WTC11 (cell line): ENCODE results near the gene RNF222. TPM values are rescaled to one million over a fixed set of nuclear protein-coding genes. Genes with fewer than 3 reads are reported as not detected.

Source experiments
- ATAC-seq: fragments of 200-7000 bp; cut with Tn5 transposase; 2 replicates; pipeline ENCODE4 v1.10.0; 2021; ENCODE audit warnings: mild to moderate bottlenecking, moderate library complexity
- CTCF ChIA-PET: fragments of 300-600 bp; sonication (Branson Sonifier 250); formaldehyde crosslinking; loops from one replicate; lab custom pipeline; 2021; ENCODE audit warnings: antibody characterized with exemption; lab: Charles Lee
- POLR2A ChIA-PET: fragments of 350-600 bp; sonication (Branson Sonifier 250); formaldehyde crosslinking; loops from one replicate; lab custom pipeline; 2021; ENCODE audit warnings: antibody characterized with exemption; lab: Charles Lee
- DNase-seq: peaks from one replicate; pipeline ENCODE4 v3.0.0; 2021; ENCODE audit warnings: low spot score
- H3K27ac Mint-ChIP-seq: 2 replicates; pipeline ENCODE4 v1.8.0; 2021; ENCODE audit warnings: mixed read lengths
- H3K27me3 Mint-ChIP-seq: 2 replicates; pipeline ENCODE4 v1.8.0; 2021; ENCODE audit warnings: low read depth, mild to moderate bottlenecking, moderate library complexity, mixed read lengths
- H3K36me3 Mint-ChIP-seq: 2 replicates; pipeline ENCODE4 v1.8.0; 2021; ENCODE audit warnings: mixed read lengths
- H3K4me1 Mint-ChIP-seq: 2 replicates; pipeline ENCODE4 v1.8.0; 2022; ENCODE audit warnings: mixed read lengths
- H3K4me3 Mint-ChIP-seq: 2 replicates; pipeline ENCODE4 v1.8.0; 2021; ENCODE audit warnings: mild to moderate bottlenecking, moderate library complexity, mixed read lengths
- H3K9me3 Mint-ChIP-seq: 2 replicates; pipeline ENCODE4 v1.8.0; 2021; ENCODE audit warnings: mixed read lengths
- ARID4B ChIP-seq: sonication (generic); formaldehyde crosslinking; IDR thresholded peaks from 2 replicates; pipeline ENCODE4 v1.8.0; 2023; ENCODE audit warnings: missing genetic modification reagents, mild to moderate bottlenecking, borderline replicate concordance
- CDX4 ChIP-seq: fragments of 250-450 bp; sonication (Bioruptor Pico); IDR thresholded peaks from 2 replicates; pipeline ENCODE4 v1.9.0; 2021; ENCODE audit warnings: moderate library complexity, mild to moderate bottlenecking, inconsistent platforms, borderline replicate concordance
- E2F4 ChIP-seq: sonication (generic); formaldehyde crosslinking; IDR thresholded peaks from 2 replicates; pipeline ENCODE4 v1.8.1; 2022; ENCODE audit warnings: low read depth, mild to moderate bottlenecking, moderate library complexity, missing genetic modification reagents, borderline replicate concordance
- ELF4 ChIP-seq: sonication (generic); formaldehyde crosslinking; IDR thresholded peaks from 2 replicates; pipeline ENCODE4 v1.8.1; 2022; ENCODE audit warnings: low read depth, mild to moderate bottlenecking, moderate library complexity, missing genetic modification reagents
- JAZF1 ChIP-seq: fragments of 250-450 bp; sonication (Bioruptor Pico); IDR thresholded peaks from 2 replicates; pipeline ENCODE4 v1.9.0; 2021; ENCODE audit warnings: moderate library complexity, mild to moderate bottlenecking, inconsistent platforms
- JUN ChIP-seq: sonication (generic); formaldehyde crosslinking; IDR thresholded peaks from 2 replicates; pipeline ENCODE4 v1.8.0; 2023; ENCODE audit warnings: mild to moderate bottlenecking, missing genetic modification reagents
- NR1H2 ChIP-seq: sonication (generic); formaldehyde crosslinking; IDR thresholded peaks from 2 replicates; pipeline ENCODE4 v1.9.0; 2021; ENCODE audit warnings: mild to moderate bottlenecking, moderate library complexity, missing genetic modification reagents
- ZNF219 ChIP-seq: sonication (generic); formaldehyde crosslinking; IDR thresholded peaks from 2 replicates; pipeline ENCODE4 v1.8.0; 2023; ENCODE audit warnings: missing genetic modification reagents, mild to moderate bottlenecking, borderline replicate concordance
- total RNA-seq: library from RNA; stranded (reverse); gene quantifications from 3 replicates; pipeline ENCODE4 v1.2.3, GENCODE V29; 2021
- TF ChIP-seq, protein P1 (sequence below): sonication (generic); formaldehyde crosslinking; IDR thresholded peaks from 2 replicates; pipeline ENCODE4 v1.8.1; 2023; ENCODE audit warnings: mild to moderate bottlenecking, missing genetic modification reagents, moderate library complexity
- TF ChIP-seq, protein P2 (sequence below): sonication (generic); formaldehyde crosslinking; IDR thresholded peaks from 2 replicates; pipeline ENCODE4 v1.8.1; 2022; ENCODE audit warnings: mild to moderate bottlenecking, missing genetic modification reagents, moderate library complexity, borderline replicate concordance

The RNF222 gene
- total RNA-seq, 1 experiment from 2014 or later, result not detected

DNA sequence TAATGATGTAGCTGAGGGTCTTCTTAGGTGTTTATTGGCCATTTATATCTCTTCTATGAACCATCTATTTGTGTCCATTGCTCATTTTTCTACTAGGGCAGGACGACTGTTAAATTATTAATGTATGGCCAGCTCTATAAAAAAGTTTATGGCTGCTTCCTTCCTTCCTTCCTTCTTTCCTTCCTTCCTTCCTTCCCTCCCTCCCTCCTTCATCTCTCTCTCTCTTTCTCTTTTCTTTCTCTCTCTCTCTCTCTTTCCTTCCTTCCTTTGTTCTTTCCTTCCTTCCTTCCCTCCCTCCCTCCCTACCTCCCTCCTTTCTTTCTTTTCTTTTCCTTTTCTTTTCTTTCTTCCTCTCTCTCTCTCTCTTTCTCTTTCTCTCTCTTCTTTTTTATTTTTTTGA, 20.8 kb upstream of the RNF222 start (continued):
- no peak for TF ChIP-seq E2F4 (CRISPR knock-in tag)
- no peak for TF ChIP-seq ARID4B (CRISPR knock-in tag)

- Mint-ChIP-seq H3K4me1 (no peaks in the 10 kb centered on the region), H3K36me3 (no peaks in the 10 kb centered on the region), H3K27ac (no peak overlapping the region), H3K4me3 (no peak overlapping the region), H3K9me3 (no peaks in the 10 kb centered on the region), H3K27me3 (peaks cover 20% of the 10 kb centered on the region)
- TF ChIP-seq NR1H2 (CRISPR knock-in tag), result no peak
- no peak for TF ChIP-seq CDX4
- TF ChIP-seq ARID4B (CRISPR knock-in tag), result no peak
- TF ChIP-seq JUN, result no peak
- TF ChIP-seq JAZF1 (CRISPR knock-in tag), result no peak
- TF ChIP-seq, protein P1, sequence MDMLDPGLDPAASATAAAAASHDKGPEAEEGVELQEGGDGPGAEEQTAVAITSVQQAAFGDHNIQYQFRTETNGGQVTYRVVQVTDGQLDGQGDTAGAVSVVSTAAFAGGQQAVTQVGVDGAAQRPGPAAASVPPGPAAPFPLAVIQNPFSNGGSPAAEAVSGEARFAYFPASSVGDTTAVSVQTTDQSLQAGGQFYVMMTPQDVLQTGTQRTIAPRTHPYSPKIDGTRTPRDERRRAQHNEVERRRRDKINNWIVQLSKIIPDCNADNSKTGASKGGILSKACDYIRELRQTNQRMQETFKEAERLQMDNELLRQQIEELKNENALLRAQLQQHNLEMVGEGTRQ (CRISPR knock-in tag), result no peak
- no peak for TF ChIP-seq ZNF219
- TF ChIP-seq, protein P2, sequence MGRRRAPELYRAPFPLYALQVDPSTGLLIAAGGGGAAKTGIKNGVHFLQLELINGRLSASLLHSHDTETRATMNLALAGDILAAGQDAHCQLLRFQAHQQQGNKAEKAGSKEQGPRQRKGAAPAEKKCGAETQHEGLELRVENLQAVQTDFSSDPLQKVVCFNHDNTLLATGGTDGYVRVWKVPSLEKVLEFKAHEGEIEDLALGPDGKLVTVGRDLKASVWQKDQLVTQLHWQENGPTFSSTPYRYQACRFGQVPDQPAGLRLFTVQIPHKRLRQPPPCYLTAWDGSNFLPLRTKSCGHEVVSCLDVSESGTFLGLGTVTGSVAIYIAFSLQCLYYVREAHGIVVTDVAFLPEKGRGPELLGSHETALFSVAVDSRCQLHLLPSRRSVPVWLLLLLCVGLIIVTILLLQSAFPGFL (CRISPR knock-in tag), result no peak
- no peak for TF ChIP-seq ELF4 (CRISPR knock-in tag)
- CTCF ChIA-PET, result interaction anchor here (0.7 to 1.4 kb wide), 3 partner anchors 8 to 26 kb away, joined by 3 read pairs; no protein-coding TSS in a partner anchor
- ATAC-seq (no peak), DNase-seq (no peak)
- POLR2A ChIA-PET, result no interaction called here
Observed at GRCh38 chr17:8417806-8418205, 20.2 kb upstream of the RNF222 start.
